Activated CD4-positive, alpha-beta T cell treated with anti-CD3 and anti-CD28 coated beads, Interleukin-2, amount 50 U/mL, for 1 hour (primary cell): ENCODE measurements around the gene CD248.
A peak's percentile ranks its signal among the peaks of the same experiment; 100 is the strongest.
"Not testable (repeated sequence)": the region's sequence is repeated elsewhere in the genome, so short reads cannot be mapped to it uniquely, and the experiment has no call there.

ENCODE experiments used
- DNase-seq: peaks from one replicate; pipeline ENCODE4 v3.0.0-alpha.2; 2020

The CD248 gene

DNA sequence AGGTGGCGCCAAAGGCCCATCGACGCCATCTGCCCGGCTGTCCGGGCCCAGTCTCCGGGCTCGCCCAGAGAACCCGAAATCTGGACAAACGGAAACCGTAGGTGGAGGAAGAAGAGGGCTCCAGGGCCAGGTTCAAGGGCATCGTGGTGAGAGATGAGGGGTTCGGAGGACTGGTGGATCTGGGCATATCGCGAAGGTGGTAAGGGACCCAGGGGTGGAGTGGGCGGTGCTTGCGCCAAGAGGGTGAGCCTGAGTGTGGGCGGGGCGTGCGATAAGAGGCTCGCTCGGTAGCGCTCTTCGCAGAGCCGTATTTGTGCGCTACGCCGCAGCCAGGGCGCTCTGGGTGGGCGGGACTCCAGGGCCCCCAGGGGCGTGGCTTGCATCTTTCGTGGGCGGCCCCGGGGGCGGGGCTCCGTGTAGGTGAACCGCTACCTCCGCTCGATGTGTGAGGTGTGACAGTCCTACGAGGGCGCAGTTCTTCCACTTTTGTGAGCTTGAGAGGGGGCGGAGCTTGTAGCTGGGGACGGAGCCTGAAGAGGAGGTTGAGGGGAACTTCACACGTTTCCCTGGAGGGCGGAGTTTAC lies 4.8 kb downstream of the CD248 start:
- DNase-seq = peak; percentile 93

DNA sequence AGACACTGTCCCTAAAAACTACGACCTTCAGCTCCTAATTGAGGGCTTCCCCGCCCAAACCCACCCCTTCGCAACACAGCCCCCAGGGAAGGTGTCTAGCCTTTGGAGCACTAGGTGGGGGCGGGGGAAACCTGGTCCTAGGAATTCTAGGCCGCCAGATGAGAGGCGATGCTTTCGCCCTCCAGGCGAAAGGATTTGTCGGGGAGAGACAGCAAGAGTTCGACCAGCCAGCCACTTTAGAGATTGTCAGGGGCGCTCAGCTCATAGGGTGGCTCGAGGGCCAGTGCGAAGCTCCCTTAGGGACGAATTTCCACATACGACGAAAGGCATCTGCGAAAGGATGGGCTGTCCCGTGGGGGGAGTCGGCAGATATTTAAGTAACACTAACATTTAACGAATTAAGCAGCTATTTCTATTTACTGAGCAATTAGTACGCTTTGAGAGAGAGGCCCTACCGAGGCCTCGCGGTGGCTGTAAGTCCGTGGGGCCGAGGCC lies 5.3 kb downstream of the CD248 start:
- DNase-seq = no peak

DNA sequence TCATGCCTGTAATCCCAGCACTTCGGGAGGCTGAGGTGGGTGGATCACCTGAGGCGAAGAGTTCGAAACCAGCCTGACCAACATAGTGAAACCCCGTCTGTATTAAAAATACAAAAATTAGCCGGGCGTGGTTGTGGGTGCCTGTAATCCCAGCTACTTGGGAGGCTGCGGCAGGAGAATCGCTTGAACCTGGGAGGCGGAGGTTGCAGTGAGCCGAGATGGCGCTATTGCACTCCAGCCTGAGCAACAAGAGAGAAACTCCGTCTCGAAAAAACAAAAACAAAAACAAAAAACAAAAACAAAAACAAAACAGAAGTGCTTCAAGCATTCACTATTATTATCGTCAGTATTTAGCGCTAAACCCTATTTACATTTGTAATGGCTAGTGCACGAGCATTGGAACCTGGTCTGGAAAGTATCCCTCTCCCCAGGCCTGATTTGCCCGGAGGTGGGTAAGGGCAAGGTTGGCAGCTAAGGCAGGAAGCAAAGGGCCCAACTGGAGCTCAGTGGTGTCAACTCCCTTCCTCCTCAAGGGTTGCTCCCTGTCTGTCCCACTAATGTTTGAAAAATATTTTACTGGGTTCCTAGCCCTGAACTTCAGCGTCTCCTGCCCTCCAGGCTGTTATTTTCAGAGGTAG lies 5.9 kb downstream of the CD248 start:
- DNase-seq = not testable (repeated sequence)

DNA sequence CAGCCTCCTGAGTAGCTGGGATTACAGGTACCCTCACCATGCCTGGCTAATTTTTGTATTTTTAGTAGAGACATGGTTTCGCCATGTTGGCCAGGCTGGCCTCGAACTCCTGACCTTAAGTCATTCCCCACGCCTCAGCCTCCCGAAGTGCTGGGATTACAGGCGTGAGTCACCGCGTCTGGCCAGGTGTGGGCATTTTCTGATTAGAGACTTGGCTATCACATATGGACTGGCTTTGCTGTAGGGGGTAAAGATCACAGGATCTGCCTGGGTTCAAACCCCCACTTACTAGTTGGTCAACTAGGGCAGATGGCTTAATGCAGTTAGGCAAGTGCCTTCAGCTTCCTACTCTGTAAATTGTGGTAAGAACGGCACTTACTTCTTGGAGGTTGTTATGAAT lies 6.5 kb downstream of the CD248 start:
- no peak for DNase-seq

DNA sequence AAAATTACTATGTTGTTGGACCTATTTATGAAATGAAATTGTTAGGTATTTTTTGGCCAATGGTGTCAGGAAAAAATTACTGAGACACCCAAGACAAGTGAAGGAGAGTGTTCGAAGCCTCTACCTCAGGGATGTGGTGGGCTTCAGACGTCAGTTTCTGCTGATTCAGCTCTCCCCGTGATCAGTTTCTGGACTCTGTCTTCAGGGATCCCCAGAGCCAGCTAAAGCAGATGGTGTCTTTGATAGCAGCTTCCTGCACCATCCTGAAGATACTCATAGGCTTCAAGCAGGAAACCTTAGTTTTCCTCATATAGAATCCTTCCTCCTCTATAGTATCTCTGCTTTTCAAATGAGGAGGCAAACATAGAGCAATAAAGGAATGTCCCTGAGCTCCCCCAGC lies 7.4 kb downstream of the CD248 start:
- DNase-seq = no peak

DNA sequence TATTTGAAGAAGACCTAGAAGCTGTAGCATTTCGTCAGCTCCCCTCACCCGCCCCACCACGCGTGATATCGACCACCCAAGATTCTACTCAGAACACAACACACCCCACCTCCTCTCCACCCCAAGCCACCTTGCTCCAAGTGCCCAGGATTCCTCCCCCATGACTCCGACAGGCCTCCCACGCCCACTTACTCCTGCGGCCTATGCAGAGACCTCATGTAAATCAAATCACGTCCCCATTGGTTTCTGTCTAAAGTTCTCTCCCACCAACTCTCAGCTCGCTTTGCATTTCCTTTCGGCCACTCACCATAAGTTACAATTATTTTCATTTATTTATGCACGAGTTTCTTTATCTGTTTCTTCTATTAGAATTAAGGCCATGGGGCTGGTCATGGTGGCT lies 14.2 kb downstream of the CD248 start:
- no peak for DNase-seq

DNA sequence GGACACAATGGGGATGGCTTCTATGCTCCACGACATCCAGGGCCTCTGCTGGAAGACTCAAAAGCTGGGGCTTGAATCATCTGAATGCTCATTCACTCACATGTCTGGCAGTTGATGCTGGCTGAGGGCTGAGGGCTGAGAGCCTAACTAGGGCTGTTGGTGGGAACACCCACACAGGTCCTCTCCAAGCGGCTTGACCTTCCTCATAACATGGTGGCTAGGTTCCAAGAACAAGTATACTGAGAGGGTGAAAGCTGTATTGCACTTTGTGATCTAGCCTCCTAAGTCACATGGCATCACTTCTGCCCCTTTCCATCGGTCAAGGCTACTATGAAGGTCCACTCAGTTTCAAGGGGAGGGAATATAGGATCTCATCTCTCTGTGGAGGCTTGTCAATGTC lies 17.7 kb downstream of the CD248 start:
- no peak for DNase-seq

DNA sequence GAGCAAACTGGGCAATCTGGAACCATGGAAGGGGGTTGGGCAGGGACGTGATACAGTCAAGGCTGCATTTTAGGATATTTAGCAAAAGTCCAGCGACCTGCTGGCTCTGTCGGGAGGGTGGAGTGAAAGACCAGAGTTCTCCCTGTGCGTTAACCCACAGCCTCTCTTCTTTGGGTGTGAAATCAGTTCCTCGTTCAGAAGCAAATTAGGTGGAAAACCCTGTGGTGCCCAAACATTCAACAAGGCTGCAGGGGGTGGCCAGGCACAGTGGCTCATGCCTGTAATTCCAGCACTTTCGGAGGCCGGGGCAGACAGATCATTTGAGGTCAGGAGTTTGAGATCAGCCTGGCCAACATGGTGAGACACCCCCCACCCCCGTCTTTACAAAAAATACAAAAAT lies 19.2 kb downstream of the CD248 start:
- DNase-seq = no peak

DNA sequence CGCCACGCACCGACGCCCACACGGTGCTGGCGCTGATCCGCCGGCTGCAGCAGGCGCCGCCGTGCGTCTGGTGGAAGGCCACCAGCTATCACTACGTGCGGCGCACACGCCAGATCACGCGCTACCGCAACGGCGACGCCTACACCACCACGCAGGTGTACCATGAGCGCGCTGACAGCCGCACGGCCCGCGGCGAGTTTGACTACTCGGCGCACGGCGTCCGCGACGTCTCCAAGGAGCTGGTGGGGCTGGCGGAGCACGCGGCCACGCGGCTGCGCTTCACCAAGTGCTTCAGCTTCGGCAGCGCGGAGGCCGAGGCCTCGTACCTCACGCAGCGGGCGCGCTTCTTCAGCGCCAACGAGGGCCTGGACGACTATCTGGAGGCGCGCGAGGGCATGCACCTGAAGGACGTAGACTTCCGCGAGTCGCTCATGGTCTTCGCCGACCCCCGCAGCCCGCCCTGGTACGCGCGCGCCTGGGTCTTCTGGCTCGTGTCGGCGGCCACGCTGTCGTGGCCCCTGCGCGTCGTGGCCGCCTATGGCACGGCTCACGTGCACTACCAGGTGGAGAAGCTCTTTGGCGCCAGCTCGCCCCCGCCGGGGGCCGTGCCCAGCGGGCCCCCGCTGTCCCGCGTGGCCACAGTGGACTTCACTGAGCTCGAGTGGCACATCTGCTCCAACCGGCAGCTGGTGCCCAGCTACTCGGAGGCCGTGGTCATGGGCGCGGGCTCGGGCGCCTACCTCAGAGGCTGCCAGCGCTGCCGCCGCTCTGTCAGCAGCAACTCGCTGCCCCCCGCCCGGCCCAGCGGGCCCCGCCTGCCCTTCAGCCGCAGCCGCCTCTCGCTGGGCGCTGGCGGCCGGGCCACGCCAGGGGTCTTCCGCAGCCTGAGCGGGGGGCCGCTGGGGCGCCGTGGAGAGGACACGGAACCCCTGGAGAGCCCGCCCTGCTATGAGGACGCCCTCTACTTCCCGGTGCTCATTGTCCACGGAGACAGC lies 21.9 kb downstream of the CD248 start:
- DNase-seq = no peak

DNA sequence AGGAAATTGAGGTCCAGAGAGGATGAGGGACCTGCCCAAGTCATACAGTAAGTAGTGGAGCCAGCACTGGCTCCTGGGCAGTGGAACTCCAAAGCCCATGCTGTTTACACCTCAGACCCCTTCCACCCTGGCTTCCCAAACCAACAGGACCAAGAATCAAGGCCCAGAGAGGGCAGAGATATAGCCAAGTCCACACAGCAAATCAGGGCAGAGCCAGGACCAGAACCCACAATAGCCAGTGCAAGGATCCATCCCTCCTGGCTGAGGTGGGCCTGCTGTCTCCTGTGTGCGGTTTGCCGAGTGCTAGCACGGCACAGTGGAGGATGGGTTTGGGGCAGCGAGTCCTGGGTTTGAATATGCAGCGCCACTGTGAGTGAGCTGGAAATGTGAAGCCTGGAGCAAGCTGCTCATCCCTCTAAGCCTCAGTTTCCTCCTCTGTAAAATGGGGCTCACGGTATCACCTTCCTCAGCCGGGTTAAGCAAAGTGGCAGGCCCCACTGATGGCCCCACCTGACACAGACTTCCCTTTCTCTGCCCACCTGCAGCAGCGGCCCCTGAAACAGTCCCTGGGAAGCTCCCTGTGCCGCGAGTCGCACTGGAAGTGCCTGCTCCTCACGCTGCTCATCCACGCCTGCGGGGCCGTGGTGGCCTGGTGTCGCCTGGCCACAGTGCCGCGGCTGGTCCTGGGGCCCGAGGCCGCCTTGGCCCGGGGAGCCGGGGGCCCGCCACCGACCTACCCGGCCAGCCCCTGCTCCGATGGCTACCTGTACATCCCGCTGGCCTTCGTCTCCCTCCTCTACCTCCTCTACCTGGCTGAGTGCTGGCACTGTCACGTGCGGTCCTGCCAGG lies 22.8 kb downstream of the CD248 start:
- DNase-seq = no peak

DNA sequence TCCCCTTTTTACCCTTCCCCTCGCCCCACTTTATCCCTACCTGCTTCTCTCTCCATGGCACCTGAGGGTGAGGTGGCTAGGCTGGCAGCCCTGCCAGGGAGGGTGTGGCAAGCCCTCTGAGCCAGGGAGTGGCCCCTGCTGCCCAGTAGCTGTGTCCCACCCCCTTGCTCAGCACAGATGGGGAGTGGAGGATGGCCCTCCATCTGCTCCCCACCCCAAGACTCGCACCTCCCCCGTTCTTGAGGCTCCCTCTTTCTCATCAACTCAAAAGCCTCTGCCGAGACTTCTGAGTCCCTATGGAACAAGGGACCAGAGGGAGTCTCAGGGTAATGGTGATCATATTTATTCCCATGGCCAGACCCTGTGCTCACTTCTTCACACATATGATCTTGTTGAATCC lies 23.5 kb downstream of the CD248 start:
- no peak for DNase-seq

DNA sequence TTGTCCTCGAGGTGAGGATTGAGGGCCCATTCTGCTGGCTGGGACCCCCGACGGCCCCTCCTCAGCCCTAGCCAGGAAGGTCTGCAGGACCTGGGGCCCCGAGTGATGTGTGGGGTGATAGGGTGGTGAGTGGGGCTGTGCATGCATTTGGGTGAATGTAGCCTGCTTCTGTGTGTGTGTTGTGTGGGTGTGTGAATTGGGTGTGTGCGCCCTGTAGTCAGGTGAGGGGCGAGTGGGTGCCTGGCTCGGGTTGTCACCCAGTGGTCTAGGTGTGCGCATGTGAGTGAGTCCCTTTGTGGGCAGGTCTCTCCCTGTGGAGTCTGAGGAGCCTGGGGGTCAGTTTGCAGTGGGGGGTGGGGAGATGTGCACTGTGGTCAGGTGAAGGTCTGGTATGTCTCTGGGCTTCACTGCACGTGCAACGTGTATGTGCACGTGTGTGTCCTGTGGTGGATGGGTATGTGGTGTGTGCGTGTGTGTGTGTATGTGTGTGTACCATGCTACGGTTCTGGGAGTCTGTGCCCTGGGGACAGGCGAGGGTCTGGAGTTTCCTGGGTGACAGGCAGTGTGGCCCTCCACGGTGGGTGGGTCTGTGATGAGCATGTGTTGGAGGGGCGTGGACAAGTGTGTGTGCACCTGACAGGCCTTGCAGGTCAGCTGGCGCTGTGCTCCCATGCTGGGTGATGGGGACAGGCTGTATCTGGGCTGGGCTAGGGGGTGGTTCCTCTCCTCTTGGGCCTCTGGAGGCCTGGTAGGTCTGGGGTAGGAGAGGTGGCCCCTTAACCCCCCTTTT lies 24.1 kb downstream of the CD248 start:
- DNase-seq = no peak

DNA sequence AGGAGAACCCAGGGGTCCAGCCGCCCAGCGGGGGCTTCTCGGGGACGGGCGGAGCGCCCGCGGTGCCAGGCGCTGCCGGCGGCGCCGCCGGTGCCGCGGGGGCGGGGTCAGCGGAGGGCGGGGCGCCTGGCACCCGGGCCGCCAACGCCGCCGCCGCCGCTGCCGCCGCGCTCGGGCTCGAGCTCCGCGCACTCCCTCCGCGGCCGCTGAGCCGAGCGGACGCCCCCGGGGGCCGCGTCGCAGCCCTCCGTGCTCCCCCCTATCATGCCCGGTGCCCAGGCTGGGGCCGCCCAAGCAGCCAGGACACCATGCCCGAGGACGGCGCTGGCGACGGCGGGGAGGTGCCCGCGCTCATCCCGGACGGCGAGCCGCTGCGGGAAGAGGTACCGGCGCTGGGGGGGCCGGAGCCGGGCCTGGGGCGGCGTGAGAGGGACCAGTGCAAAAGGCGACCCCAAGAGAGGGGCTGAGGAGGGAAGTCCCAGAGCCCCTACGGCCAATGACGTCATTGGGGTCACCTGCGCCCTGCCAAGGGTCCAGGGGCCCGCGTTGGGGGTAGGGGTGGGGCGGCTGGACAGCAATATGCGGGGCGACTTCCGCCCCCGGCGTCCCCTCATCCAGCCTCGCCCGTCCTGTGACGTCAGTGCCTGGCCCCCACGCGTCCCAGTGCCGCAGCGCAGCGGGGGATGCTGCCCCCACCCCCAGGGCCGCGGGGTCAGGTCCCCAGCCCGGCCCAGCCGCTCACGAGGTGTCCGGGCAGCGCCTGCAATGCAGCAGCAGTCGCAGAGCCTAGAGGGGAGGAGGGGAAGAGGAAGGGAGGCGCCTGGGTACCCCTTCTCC lies 24.9 kb downstream of the CD248 start, which contains the start of gene TMEM151A:
TMEM151A (plus strand) TSS at position 189 of the 837 bp plus-strand sequence; CDS start at position 309, 120 bp downstream.
- no peak for DNase-seq

DNA sequence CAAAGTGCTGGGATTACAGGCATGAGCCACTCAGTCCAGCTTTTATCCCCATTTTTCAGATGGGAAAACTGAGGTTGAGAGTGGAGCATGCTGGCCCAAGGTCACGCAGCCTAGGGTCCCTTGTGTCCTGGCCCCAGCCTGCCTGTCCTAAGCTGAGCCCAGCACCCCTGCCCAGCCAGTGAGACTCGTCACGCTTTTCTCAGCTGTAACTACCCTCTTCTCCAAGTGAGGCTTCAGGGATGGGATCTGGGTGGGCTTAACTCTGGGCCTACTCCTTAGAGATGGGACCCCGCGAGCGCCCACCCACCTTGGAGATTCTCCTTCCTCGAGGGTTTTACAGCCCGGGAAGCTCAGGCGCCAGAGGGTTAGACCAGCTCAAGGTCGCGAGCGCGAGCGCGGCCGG lies 25.5 kb downstream of the CD248 start:
- no peak for DNase-seq

DNA sequence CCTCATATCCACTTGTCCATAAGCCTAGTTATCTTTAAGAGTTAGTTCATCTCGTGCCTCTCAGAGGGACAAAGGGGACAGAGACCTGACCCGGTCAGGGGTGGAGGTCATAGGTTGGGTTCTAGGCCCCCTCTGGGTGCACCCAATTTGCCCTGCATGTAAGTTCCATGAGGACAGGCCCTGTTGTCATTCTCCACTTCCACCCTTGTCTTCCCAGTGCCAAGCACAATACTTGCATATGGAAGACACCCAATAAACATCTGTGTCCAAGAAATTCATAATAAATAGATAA lies 26.6 kb downstream of the CD248 start:
- no peak for DNase-seq

DNA sequence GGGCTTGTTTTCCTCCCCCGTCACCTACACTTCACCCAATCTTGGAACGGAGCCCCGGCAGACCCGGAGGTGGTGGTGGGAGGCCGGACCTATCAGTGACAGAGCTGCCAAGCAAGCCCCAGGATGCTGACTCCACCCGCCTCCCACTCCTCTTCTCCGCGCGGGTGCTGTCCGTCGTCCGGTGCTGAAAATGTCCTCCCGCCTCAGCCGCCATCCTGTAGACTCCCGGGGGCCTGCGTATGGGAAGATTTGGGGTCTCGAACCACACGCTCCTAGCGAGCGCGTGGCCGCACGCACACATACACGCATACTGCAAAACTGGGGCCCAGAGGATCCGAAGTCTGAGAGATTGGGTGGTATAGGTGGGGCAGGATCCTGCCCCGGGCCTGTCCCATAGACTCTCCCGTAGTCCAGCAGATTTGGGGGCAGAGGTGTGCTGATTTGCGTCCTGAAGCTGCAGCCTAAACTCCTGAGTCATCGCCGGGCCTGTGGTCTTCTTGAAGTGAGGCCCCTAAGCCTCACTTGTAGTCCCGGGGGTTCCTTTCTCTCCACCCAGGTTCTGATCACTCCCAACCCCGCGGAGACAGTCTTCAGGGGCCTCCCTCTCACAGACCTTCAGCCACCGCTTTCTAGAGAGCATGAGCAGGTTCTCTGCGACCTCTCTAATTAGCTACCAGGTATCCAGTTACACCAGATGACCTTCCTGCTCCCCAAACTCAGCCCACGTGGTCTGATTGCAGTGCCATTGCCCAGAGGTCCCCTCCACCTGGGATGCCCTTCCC lies 27.1 kb downstream of the CD248 start:
- DNase-seq = peak; percentile 69

DNA sequence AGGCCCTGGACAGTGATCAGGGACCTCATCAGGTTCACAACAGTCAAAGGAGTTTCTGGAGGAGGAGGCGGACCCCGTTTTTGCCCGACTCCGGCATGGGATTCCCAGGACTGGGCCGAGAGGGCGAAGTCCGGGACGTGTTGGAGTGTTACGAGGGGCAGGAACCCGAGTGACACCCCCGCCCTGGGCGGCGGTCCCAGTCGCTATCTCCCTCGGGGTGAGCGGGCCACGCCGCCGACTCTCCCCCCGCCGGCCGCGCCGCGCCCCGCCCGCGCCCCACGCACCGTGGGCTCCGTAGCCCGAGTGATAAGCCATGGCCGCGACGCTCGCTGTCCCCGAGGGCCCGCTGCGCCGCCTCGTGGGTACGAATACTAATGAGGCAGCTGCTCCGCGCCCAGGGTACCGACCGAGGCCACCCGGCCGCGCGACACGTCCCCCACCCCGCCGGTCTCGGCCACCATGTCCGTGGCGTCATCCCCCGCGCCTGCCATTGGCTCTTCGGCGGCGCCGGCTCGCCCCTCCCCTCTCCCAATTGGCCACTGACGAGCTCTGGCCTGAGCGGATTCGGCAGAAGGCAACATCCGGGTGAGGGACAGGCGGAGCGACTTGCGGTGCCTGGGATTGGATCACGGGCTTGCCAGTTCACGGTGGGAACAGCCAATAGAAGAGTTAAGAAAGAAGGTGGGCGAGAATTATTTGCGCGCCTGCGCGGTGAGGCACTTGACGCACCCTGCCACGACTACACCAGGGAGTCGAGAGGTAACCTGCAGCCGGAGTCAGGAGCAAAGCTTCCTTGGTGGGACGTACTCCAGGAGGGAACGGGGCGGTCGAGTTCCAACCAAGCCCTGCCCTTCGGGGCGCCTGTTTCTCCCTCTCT lies 27.9 kb downstream of the CD248 start, which contains the start of gene YIF1A:
YIF1A (minus strand) TSS at position 473 of the 877 bp plus-strand sequence; CDS start at position 315, 158 bp downstream.
- peak; percentile 98 for DNase-seq

DNA sequence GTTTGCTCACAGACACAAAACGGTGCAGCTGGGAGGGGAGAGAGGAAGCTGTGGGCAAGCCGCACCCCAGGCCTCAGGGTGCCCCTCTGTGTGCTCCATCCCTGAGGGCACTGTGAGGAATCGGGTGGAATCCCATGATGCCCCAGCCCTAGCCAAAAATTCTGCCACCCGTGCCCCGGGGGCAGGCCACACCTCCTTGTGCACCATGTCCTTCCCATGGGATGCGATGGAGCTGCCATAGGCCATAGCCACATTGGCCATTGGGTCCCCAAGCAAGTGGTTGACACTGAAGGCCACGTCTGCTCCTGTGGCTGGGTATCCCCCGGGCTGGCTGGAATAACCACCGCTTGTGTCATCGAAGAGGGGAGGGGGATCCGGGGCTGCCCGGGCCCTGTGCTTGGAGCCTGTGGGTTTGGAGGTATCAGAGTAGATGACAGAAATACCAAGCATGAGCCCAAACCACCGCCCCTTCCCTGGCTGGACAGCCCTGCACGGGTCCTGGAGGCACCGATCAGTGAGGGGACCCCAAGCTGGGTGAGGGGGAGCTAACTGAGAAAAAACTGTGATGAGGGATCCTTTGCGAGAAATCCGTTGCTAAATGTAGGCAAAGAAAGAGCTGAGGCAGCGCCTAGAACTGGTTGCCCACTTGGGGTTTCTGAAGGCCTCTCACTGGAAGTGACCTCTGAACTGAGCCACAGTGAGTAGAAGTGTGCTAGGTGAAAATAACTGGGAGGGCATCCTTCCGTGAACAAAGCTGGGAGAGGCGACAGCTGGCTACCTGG lies 28.8 kb downstream of the CD248 start:
- no peak for DNase-seq
